ENCODE measurements around the gene UBR4.

Gene UBR4

DNA sequence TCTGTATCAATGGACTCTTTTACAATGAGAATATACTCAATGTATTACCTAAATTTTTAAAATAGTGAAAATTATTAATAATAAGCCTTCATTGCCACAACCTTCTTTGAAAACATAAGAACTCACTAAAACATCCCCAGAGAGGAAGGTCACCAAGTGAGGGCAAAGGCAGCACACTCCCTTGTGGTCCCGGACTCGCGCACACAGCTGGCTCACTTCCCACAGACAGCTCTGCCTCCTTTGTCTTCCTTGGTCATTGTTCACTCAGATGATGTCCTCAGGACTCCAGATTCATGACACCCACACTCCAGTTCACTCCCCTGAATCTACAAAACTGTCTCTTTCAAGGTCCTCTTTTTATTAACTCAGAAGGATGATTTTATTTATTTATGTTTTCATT lies 19.2 kb upstream of the UBR4 start:
- Histone ChIP-seq H3K79me2 (ENCODE audit: control insufficient read depth, low read length) (no peaks in the 10 kb centered on the region), H3K4me1 (ENCODE audit: control insufficient read depth, low read length) (no peaks in the 10 kb centered on the region), H3K4me2 (ENCODE audit: low read length) (no peak overlapping the region), H3K36me3 (ENCODE audit: control insufficient read depth, low read length) (peaks cover 88% of the 10 kb centered on the region), H4K20me1 (ENCODE audit: control insufficient read depth, insufficient read depth, low read depth, low read length) (no peaks in the 10 kb centered on the region; the same call in 1 of the 2 replicates), H3K27me3 (ENCODE audit: control insufficient read depth, low read length) (no peaks in the 10 kb centered on the region), H3K9me3 (ENCODE audit: control insufficient read depth, insufficient read depth, low read length) (no peaks in the 10 kb centered on the region), H3K4me3 (ENCODE audit: low read length) (no peak overlapping the region), H3K9me2 (replicated peaks; ENCODE audit: control insufficient read depth, low read length) (no peaks in the 10 kb centered on the region), H3K27ac (ENCODE audit: low read depth, low read length) (no peak overlapping the region), H3F3A (ENCODE audit: control insufficient read depth, insufficient read depth) (no peaks in the 10 kb centered on the region)
- TF ChIP-seq, protein P1, sequence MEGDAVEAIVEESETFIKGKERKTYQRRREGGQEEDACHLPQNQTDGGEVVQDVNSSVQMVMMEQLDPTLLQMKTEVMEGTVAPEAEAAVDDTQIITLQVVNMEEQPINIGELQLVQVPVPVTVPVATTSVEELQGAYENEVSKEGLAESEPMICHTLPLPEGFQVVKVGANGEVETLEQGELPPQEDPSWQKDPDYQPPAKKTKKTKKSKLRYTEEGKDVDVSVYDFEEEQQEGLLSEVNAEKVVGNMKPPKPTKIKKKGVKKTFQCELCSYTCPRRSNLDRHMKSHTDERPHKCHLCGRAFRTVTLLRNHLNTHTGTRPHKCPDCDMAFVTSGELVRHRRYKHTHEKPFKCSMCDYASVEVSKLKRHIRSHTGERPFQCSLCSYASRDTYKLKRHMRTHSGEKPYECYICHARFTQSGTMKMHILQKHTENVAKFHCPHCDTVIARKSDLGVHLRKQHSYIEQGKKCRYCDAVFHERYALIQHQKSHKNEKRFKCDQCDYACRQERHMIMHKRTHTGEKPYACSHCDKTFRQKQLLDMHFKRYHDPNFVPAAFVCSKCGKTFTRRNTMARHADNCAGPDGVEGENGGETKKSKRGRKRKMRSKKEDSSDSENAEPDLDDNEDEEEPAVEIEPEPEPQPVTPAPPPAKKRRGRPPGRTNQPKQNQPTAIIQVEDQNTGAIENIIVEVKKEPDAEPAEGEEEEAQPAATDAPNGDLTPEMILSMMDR (IDR thresholded peaks at IDR 0.05; ENCODE audit: low read depth, low read length, poor library complexity, severe bottlenecking): no peak
- no peak for TF ChIP-seq EZH2phosphoT487 (IDR thresholded peaks at IDR 0.05; ENCODE audit: borderline replicate concordance, low read length)

- no peak for TF ChIP-seq EZH2phosphoT487 (IDR thresholded peaks at IDR 0.05; ENCODE audit: borderline replicate concordance, low read length)
- TF ChIP-seq, protein P1 (IDR thresholded peaks at IDR 0.05; ENCODE audit: low read depth, low read length, poor library complexity, severe bottlenecking): no peak
- peaks cover 92% of the 10 kb centered on the region for H3K36me3 ChIP-seq (ENCODE audit: control insufficient read depth, low read length)
- H3K9me2 ChIP-seq (replicated peaks; ENCODE audit: control insufficient read depth, low read length): no peaks in the 10 kb centered on the region
- no peaks in the 10 kb centered on the region for H3K27me3 ChIP-seq (ENCODE audit: control insufficient read depth, low read length)
- H4K20me1 ChIP-seq (ENCODE audit: control insufficient read depth, insufficient read depth, low read depth, low read length): no peaks in the 10 kb centered on the region; the same call in 1 of the 2 replicates
- no peak overlapping the region for H3K27ac ChIP-seq (ENCODE audit: low read depth, low read length)
- no peak overlapping the region for H3K4me2 ChIP-seq (ENCODE audit: low read length)
- peaks cover 4% of the 10 kb centered on the region; the same call in 1 of the 2 replicates for H3K79me2 ChIP-seq (ENCODE audit: control insufficient read depth, low read length)
- no peak overlapping the region for H3K4me3 ChIP-seq (ENCODE audit: low read length)
- H3K4me1 ChIP-seq (ENCODE audit: control insufficient read depth, low read length): no peaks in the 10 kb centered on the region
- H3F3A ChIP-seq (ENCODE audit: control insufficient read depth, insufficient read depth): 0 out of 2 replicates have a peak, but pooled peaks cover 3% of the 10 kb centered on the region
- H3K9me3 ChIP-seq (ENCODE audit: control insufficient read depth, insufficient read depth, low read length): no peaks in the 10 kb centered on the region
Measured at GRCh38 chr1:19222979-19223824, 13.1 kb upstream of the UBR4 start.

- Histone ChIP-seq H3F3A (ENCODE audit: control insufficient read depth, insufficient read depth) (0 out of 2 replicates have a peak, but pooled peaks cover 3% of the 10 kb centered on the region), H3K79me2 (ENCODE audit: control insufficient read depth, low read length) (peaks cover 4% of the 10 kb centered on the region), H3K27ac (ENCODE audit: low read depth, low read length) (no peak overlapping the region), H4K20me1 (ENCODE audit: control insufficient read depth, insufficient read depth, low read depth, low read length) (no peaks in the 10 kb centered on the region; the same call in 1 of the 2 replicates), H3K4me2 (ENCODE audit: low read length) (no peak overlapping the region), H3K4me3 (ENCODE audit: low read length) (no peak overlapping the region), H3K27me3 (ENCODE audit: control insufficient read depth, low read length) (no peaks in the 10 kb centered on the region), H3K9me2 (replicated peaks; ENCODE audit: control insufficient read depth, low read length) (no peaks in the 10 kb centered on the region), H3K4me1 (ENCODE audit: control insufficient read depth, low read length) (no peaks in the 10 kb centered on the region), H3K36me3 (ENCODE audit: control insufficient read depth, low read length) (peaks cover 92% of the 10 kb centered on the region), H3K9me3 (ENCODE audit: control insufficient read depth, insufficient read depth, low read length) (no peaks in the 10 kb centered on the region)
- TF ChIP-seq, protein P1 (IDR thresholded peaks at IDR 0.05; ENCODE audit: low read depth, low read length, poor library complexity, severe bottlenecking): no peak
- no peak for TF ChIP-seq EZH2phosphoT487 (IDR thresholded peaks at IDR 0.05; ENCODE audit: borderline replicate concordance, low read length)
Measured at GRCh38 chr1:19222573-19222972, 12.5 kb upstream of the UBR4 start.

All from DOHH2 (cell line).